Naive thymus-derived CD8-positive, alpha-beta T cell (primary cell): ENCODE data around the gene CDK10. TPM values are rescaled to one million over a fixed set of nuclear protein-coding genes. Genes with fewer than 3 reads are reported as not detected.

Experiments used
- ATAC-seq, 2 donors: fragments of 150-1000 bp; cut with Tn5 transposase in 1 of 2; sonication (Bioruptor Pico), chemical (Tn5 transposase) in 1 of 2; 1 replicate in 1 of 2; 2 replicates in 1 of 2; pipeline ENCODE4 v1.10.0; 2021; ENCODE audit warnings: mild to moderate bottlenecking in 2 of 2, moderate library complexity in 2 of 2
- POLR2A ChIA-PET: fragments of 350-600 bp; sonication (Branson Sonifier 250); formaldehyde crosslinking; loops from one replicate; lab custom pipeline; 2021; ENCODE audit warnings: antibody characterized with exemption; lab: Charles Lee
- DNase-seq, 10 donors: peaks; one replicate each; pipeline versions ENCODE4 v3.0.0 to v3.0.0-alpha.2; 2020 to 2022
- H3K27ac Mint-ChIP-seq, 10 donors: one replicate each; pipeline ENCODE4 v1.8.0; 2020 to 2022; ENCODE audit warnings: mild to moderate bottlenecking in 10 of 10, mixed read lengths in 10 of 10, moderate library complexity in 4 of 10, inconsistent platforms in 1 of 10
- H3K27me3 Mint-ChIP-seq, 5 donors: one replicate each; pipeline ENCODE4 v1.8.0; 2021 to 2022; ENCODE audit warnings: mixed read lengths in 5 of 5
- H3K36me3 Mint-ChIP-seq, 3 donors: one replicate each; pipeline ENCODE4 v1.8.0; 2020 to 2022; ENCODE audit warnings: mixed read lengths in 3 of 3, mild to moderate bottlenecking in 2 of 3, inconsistent platforms in 1 of 3
- H3K4me1 Mint-ChIP-seq, 4 donors: one replicate each; pipeline ENCODE4 v1.8.0; 2021 to 2022; ENCODE audit warnings: mixed read lengths in 4 of 4
- H3K4me3 Mint-ChIP-seq, 10 donors: one replicate each; pipeline ENCODE4 v1.8.0; 2020 to 2022; ENCODE audit warnings: mild to moderate bottlenecking in 10 of 10, mixed read lengths in 10 of 10, moderate library complexity in 6 of 10, inconsistent platforms in 1 of 10
- H3K9me3 Mint-ChIP-seq, 9 donors: one replicate each; pipeline ENCODE4 v1.8.0; 2020 to 2022; ENCODE audit warnings: mixed read lengths in 9 of 9, mild to moderate bottlenecking in 3 of 9, inconsistent platforms in 1 of 9, moderate library complexity in 1 of 9
- polyA plus RNA-seq, 3 donors: library from polyadenylated mRNA; unstranded; fragments of 300-500 nt; fragmentation: Illumina TruSeq; gene quantifications; one replicate each; pipeline ENCODE4 v1.2.3, GENCODE V29; 2021
- total RNA-seq, 8 experiments: library from RNA in 2 of 8; stranded (reverse) in 2 of 8; gene quantifications; one replicate each; pipeline ENCODE4 v1.2.3 and lab custom pipeline; 2021 to 2026

CDK10 gene
- total and polyA plus RNA-seq, 5 experiments from 2014 or later, result 25.4 to 135 (median 63.3) TPM

GRCh38 chr16:89720813-89721545 is 34.5 kb downstream of the CDK10 start, which contains the start of the genes VPS9D1 and ZNF276:
Gene VPS9D1 (minus strand): TSS chr16:89720898. CDS start chr16:89720861, 37 bp downstream.
Gene ZNF276 (plus strand): TSS chr16:89721537. CDS start chr16:89721641, 104 bp downstream.
- Mint-ChIP-seq H3K9me3 (no peaks in the 10 kb centered on the region), H3K27me3 (no peaks in the 10 kb centered on the region), H3K27ac (peak within 1 kb of the TSS; percentile 92 to 99 (median 98)), H3K4me3 (peak within 1 kb of the TSS; percentile 95 to 100 (median 97)), H3K4me1 (peaks cover 11 to 45% (median 31%) of the 10 kb centered on the region in 4 donors), H3K36me3 (peaks cover 5 to 29% (median 10%) of the 10 kb centered on the region in 3 donors)
- DNase-seq (peak; percentile 73 to 91 (median 86)), ATAC-seq (peak; percentile 43 to 53)
- POLR2A ChIA-PET, result interaction anchor here (0.8 to 13.7 kb wide), 6 partner anchors 13 to 65 kb away, joined by 3 to 262 read pairs (median 8); partner anchors contain the start of genes CDK10 and SPATA2L

GRCh38 chr16:89721546-89722391 is 35.3 kb downstream of the CDK10 start:
- POLR2A ChIA-PET, result interaction anchor here (2.6 to 13.7 kb wide), 8 partner anchors 14 to 151 kb away, joined by 10 to 262 read pairs (median 28); partner anchors contain the start of genes CDK10, SPATA2L and TCF25
- Mint-ChIP-seq H3K4me3 (peak overlapping the region; percentile 95 to 100 (median 97)), H3K27me3 (no peaks in the 10 kb centered on the region), H3K36me3 (peaks cover 5 to 36% (median 10%) of the 10 kb centered on the region in 3 donors), H3K4me1 (peaks cover 11 to 50% (median 35%) of the 10 kb centered on the region in 4 donors), H3K9me3 (no peaks in the 10 kb centered on the region), H3K27ac (peak overlapping the region; percentile 92 to 99 (median 98))
- DNase-seq (peak; percentile 82 to 95 (median 91)), ATAC-seq (peak; percentile 59 to 63)

GRCh38 chr16:89722392-89723278 is 36.1 kb downstream of the CDK10 start:
- Mint-ChIP-seq H3K27me3 (no peaks in the 10 kb centered on the region), H3K4me1 (peaks cover 17 to 59% (median 42%) of the 10 kb centered on the region in 4 donors), H3K36me3 (peaks cover 5 to 44% (median 18%) of the 10 kb centered on the region in 3 donors), H3K4me3 (peak overlapping the region; percentile 95 to 100 (median 97)), H3K9me3 (no peaks in the 10 kb centered on the region), H3K27ac (peak overlapping the region; percentile 92 to 99 (median 98))
- POLR2A ChIA-PET, result interaction anchor here (0.6 to 13.7 kb wide), 18 partner anchors 15 to 196 kb away, joined by 3 to 262 read pairs (median 6); partner anchors contain the start of genes CDK10, FANCA, MC1R and SPATA2L
- DNase-seq, result peak; percentile 48 to 91 (median 74)
- peak; percentile 32 to 38 for ATAC-seq

DNA sequence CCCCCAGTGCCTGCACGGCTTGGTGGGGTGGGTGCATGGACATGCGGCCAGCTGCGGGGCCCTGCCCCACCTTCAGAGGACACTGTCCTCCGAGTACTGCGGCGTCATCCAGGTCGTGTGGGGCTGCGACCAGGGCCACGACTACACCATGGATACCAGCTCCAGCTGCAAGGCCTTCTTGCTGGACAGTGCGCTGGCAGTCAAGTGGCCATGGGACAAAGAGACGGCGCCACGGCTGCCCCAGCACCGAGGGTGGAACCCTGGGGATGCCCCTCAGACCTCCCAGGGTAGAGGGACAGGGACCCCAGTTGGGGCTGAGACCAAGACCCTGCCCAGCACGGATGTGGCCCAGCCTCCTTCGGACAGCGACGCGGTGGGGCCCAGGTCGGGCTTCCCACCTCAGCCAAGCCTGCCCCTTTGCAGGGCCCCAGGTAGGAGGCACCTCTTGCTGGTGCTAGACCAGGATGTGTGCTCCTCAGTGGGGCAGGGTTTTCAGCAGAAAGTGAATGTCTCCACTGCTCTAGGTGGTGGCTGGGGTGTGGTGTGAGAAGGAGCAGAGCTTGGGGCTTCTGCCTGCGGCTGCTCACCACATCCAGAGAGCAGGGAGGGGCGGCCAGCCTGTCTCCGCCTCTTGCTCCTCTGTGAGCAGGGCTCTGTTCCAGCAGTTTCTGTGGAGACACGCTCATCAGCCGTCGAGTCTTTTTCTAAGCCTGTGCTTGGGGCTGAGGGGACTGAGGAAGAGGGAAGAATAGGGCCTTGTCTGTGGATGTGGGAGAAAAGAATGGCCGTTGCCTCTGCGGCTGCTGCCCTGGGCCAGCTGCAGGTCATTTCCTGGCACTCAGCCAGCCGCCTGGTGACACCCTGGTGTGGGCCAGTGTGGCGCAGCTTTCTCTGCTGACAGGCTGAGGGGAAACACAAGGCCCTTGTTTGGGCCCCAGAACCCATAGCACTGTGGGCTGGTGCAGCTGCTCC is 37.1 kb downstream of the CDK10 start:
- Mint-ChIP-seq H3K4me3 (peak overlapping the region; percentile 95 to 100 (median 97)), H3K4me1 (peaks cover 18 to 59% (median 44%) of the 10 kb centered on the region in 4 donors), H3K9me3 (no peaks in the 10 kb centered on the region), H3K27ac (peak overlapping the region; percentile 92 to 99 (median 98)), H3K36me3 (peaks cover 5 to 54% (median 18%) of the 10 kb centered on the region in 3 donors), H3K27me3 (no peaks in the 10 kb centered on the region)
- ATAC-seq (peak; percentile 52 to 65), DNase-seq (peak; percentile 58 to 94 (median 84))
- POLR2A ChIA-PET, result interaction anchor here (0.6 to 13.7 kb wide), 21 partner anchors 15 to 300 kb away, joined by 3 to 262 read pairs (median 4); partner anchors contain the start of genes CDK10, FANCA, MC1R and SPATA2L

- DNase-seq, result no peak
- Mint-ChIP-seq H3K9me3 (no peaks in the 10 kb centered on the region), H3K36me3 (peaks cover 4 to 90% (median 27%) of the 10 kb centered on the region in 3 donors), H3K27ac (peak overlapping the region; percentile 34 to 89 (median 78)), H3K27me3 (no peaks in the 10 kb centered on the region), H3K4me1 (peaks cover 30 to 75% (median 53%) of the 10 kb centered on the region in 4 donors), H3K4me3 (peak overlapping the region; percentile 19 to 95 (median 74))
- POLR2A ChIA-PET, result interaction anchor here (0.6 to 13.7 kb wide), 5 partner anchors 11 to 122 kb away, joined by 3 to 262 read pairs (median 4); partner anchors contain the start of gene SPATA2L
- no peak for ATAC-seq
Observed at GRCh38 chr16:89727406-89728120, 41.1 kb downstream of the CDK10 start.

- POLR2A ChIA-PET, result interaction anchor here (1.1 to 8.8 kb wide), 2 partner anchors 9 to 33 kb away, joined by 3 to 235 read pairs; no protein-coding TSS in a partner anchor
Observed at GRCh38 chr16:89729293-89729692, 42.8 kb downstream of the CDK10 start.

DNA sequence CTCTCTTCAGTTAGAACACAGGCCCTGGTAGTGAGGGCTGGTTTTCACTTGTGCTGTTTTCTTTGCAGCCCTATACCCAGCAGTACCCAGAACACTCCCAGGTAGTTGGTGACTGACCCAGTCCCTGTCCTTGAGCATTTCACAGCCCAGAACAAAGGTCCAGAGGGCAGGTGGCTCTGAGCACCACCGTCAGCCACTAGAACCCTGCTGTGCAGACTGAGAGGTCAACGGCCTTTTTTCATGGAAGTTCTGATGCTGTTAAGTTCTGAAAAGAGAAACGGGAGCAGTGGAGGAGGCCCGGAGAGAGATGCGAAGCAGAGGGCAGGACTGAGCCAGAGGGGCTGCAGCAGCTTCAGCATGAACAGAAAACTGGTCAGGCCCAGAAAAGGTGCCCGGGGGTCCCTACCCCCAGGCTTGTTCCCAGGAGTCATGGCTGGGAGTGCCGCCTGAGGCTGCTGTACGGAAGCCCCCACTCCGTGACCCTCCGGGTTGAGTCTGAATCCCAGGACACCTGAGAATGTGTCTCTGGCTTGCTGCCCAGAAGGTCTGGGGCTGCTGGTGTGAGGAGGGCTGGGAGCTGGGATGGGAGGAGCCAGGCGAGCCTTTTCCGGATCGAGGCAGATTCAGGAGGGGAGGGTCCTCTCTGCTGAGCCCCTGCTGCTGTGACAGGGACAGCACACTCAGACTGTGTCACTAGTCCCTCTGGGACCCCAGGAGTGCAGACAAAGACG is 43.5 kb downstream of the CDK10 start:
- POLR2A ChIA-PET, result interaction anchor here (1.1 to 8.8 kb wide), 2 partner anchors 9 to 33 kb away, joined by 3 to 235 read pairs; no protein-coding TSS in a partner anchor
- H3K9me3 Mint-ChIP-seq, result no peaks in the 10 kb centered on the region
- peaks cover 0 to 93% (median 31%) of the 10 kb centered on the region in 3 donors for H3K36me3 Mint-ChIP-seq
- H3K27ac Mint-ChIP-seq, result peak overlapping the region in 7 of 10 donors; percentile 20 to 83 (median 35)
- ATAC-seq (no peak), DNase-seq (no peak)
- no peaks in the 10 kb centered on the region for H3K27me3 Mint-ChIP-seq
- peak overlapping the region in 4 of 10 donors; percentile 8 to 41 (median 19) for H3K4me3 Mint-ChIP-seq
- H3K4me1 Mint-ChIP-seq, result peaks cover 26 to 83% (median 40%) of the 10 kb centered on the region in 4 donors

More at GRCh38 chr16:89729293-89729692, 42.8 kb downstream of the CDK10 start:
- DNase-seq (no peak), ATAC-seq (no peak)
- Mint-ChIP-seq H3K9me3 (no peaks in the 10 kb centered on the region), H3K27me3 (no peaks in the 10 kb centered on the region), H3K36me3 (peaks cover 0 to 91% (median 25%) of the 10 kb centered on the region in 3 donors), H3K4me3 (no peak overlapping the region), H3K27ac (peak overlapping the region in 4 of 10 donors; percentile 39 to 74 (median 68)), H3K4me1 (peaks cover 25 to 81% (median 44%) of the 10 kb centered on the region in 4 donors)

GRCh38 chr16:89730610-89731234 is 44.2 kb downstream of the CDK10 start:
- Mint-ChIP-seq H3K9me3 (no peaks in the 10 kb centered on the region), H3K36me3 (peaks cover 0 to 94% (median 34%) of the 10 kb centered on the region in 3 donors), H3K27me3 (no peaks in the 10 kb centered on the region), H3K27ac (peak overlapping the region in 6 of 10 donors; percentile 15 to 83 (median 58)), H3K4me3 (peak overlapping the region in 2 of 10 donors; percentile 22 to 41), H3K4me1 (peaks cover 28 to 84% (median 43%) of the 10 kb centered on the region in 4 donors)
- no peak for DNase-seq
- POLR2A ChIA-PET, result interaction anchor here (0.5 to 8.8 kb wide), 2 partner anchors 8 to 44 kb away, joined by 4 to 235 read pairs; no protein-coding TSS in a partner anchor
- ATAC-seq, result no peak
